C1 segment of cervical spinal cord (tissue), 14 donors: ENCODE measurements around the gene CREB5.
"Not testable (repeated sequence)": the region's sequence is repeated elsewhere in the genome, so short reads cannot be mapped to it uniquely, and the experiment has no call there.

ENCODE experiments used
- DNase-seq, 14 donors: peaks; one replicate each; lab custom pipeline; 2025; lab: John Stamatoyannopoulos, UW

Gene CREB5

GRCh38 chr7:28411876-28412662, at the start of gene CREB5:
Gene CREB5 (plus strand): TSS chr7:28412518. CDS start chr7:28412915, 397 bp downstream.
- DNase-seq = peak in 3 of 14 donors; percentile 9 to 24 (median 13)

DNA sequence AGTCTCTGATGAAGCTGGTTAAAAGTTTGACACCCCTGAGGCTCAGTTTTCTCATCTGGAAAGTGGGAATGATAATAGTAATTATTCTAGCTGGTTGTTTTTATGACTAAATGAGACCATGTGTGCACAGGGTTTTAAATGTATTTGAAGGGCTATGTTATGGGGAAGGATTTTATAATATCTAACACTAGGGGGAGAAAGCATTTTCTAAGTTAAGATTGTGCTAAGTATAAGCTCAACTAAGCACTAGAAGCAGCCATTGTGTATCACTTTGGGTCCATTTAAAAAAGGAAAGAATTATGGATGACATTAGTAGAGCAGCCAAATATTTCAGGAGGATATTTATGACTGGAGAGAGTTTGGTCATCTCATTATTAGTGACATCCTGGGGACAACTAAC, 49.5 kb upstream of the CREB5 start:
- DNase-seq = no peak

- DNase-seq = no peak
These were observed 48.2 kb upstream of the CREB5 start for GRCh38 chr7:28364082-28364481.

DNA sequence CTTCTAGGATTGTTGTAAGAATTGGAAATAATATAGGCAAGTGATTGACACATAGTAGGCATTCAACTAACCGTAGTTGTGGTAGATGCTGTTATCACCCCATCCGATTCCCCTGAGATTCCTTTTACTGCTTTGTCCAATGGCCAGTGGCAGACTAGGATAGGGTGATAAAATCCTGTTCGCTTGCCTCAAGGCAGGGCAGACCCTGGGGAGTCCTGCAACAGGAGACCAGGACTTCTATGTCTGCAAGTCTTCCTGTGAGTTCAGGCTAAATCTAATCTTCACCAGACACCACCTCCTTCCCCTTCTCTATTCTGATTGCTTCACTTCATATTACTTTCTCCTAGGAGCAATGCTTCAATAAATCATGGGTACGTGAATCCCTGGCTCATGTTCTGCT, 42.8 kb upstream of the CREB5 start:
- DNase-seq = no peak

DNA sequence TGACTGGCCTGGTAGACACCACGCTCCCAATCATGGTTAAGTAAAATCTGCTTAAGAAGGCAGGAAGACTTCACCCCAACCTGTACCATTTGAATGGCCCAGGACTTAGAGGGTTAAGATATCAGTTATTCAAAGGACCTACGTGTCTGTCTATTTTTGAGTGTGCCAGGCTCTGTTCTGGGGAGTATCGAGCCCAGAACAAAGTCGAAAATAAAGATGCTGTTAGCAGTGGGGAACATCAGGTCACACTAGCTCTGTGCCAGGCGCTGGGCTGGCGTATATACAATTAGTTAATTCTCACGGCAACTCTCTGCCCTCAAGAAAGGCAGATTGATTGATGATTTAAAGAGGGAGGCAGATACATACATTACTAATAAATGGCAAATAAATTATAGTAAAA, 40.5 kb upstream of the CREB5 start:
- no peak for DNase-seq

- no peak for DNase-seq
These were observed 38.3 kb upstream of the CREB5 start for GRCh38 chr7:28373990-28374389.

DNA sequence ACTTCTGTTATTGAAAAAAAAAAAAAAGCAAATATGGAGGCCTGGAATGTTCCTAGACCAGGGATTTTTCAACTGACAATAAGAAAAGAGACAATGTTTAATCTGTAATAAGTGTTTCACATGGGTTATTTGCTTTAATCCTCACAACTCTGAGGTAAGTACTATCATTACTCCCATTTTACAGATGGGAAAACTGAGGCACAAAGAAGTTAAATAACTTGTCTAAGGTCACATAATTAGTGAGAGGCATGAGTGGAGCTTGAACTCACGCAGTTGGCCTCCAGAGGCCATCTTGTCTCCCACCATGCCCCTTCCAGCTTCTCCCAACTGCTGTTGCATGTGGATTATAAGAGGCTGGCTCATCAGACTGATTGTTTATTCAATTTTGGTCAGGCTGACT, 36.6 kb upstream of the CREB5 start:
- DNase-seq = no peak

DNA sequence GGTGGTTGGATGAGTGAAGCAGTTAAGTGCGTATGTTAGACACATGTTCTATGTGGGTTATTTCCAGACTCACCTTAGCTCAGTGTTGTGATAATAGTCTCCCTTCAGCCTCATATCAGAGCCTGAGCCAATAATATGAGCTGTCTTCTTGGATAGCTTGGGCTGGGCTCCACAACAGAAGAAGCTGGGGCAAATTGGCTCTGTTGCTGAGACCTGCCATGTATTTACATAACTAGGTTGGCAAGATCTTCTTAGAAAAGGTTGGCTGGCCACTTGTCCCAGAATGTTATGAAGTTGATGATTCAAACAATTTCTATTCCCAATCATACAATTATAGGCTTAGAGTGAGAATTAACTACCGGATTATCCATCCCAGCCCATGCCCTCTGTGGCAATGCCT, 35.7 kb upstream of the CREB5 start:
- DNase-seq = no peak

- DNase-seq = no peak
These were observed 33.7 kb upstream of the CREB5 start for GRCh38 chr7:28378574-28379149.

- DNase-seq = no peak
These were observed 30.9 kb upstream of the CREB5 start for GRCh38 chr7:28381466-28381865.

- DNase-seq = no peak
These were observed 30.2 kb upstream of the CREB5 start for GRCh38 chr7:28382144-28382543.

DNA sequence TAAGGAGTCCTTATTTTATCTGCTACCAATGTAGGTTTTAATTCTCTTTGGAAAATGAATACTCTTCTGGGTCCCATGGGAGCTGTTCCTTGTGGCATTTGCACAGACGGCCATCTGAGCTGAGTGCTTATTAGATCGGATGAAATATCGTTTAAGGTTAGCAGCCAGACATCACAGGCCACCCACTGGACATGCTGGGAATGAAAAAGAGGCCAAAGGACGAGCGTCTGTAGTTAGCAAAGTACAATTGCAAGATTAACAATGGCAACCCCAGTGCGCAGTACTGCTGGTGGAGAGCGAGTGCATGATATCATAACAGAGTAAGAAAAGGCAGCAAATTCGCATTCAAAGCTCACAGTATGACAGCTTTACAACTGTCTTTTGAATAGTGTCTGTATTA, 28.3 kb upstream of the CREB5 start:
- no peak for DNase-seq

GRCh38 chr7:28389504-28390395, 22.6 kb upstream of the CREB5 start:
- DNase-seq = peak in 4 of 14 donors; percentile 3 to 37 (median 8)

- no peak for DNase-seq
These were observed 21.9 kb upstream of the CREB5 start for GRCh38 chr7:28390426-28390825.

- no peak for DNase-seq
These were observed 20.0 kb upstream of the CREB5 start for GRCh38 chr7:28392289-28392688.

GRCh38 chr7:28395404-28395803, 16.9 kb upstream of the CREB5 start:
- no peak for DNase-seq

DNA sequence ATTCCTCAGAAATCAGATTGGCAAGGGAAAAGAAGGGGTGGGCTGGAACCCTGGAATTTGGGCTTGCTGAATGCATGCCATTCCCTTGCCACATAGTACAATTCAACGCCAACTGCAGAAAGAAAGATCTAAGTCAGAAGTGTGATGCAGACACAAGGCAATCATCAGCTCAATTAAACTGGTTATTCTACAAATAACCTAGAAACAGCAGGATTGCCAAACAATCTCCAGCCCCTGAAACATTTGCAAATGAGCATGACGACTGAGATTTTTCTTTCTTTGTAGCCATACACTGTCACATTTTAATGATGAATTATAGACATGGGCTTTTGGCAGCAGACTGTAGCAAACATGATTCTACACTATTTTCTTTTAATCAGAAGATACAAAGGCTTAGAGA, 16.5 kb upstream of the CREB5 start:
- DNase-seq = no peak

GRCh38 chr7:28397141-28397540, 15.2 kb upstream of the CREB5 start:
- no peak for DNase-seq

DNA sequence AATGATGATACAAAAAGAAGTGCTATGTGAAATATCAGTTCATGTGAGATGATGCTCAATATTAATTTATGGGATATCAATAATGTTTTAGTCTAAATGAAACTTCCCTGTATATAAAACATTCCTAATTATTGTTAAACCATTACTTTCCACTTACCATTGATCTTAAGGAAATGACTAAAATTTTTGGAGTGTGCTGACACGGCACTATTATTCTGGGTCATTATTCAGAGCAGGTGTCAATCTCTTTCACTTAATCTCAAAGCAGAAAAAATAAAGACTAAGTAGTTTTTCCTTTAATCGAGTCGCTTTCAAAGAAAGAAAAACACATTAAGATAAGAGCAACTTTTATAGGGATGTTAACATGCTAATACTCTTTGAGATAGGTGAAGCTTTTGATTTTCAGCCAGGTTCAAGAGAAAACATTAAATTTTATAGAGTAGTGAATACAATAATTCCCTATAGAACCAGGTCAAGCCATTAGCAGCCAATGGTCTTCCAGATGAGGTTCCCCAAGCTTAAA, 11.4 kb upstream of the CREB5 start:
- no peak for DNase-seq

GRCh38 chr7:28401567-28401966, 10.8 kb upstream of the CREB5 start:
- not testable (repeated sequence) for DNase-seq

DNA sequence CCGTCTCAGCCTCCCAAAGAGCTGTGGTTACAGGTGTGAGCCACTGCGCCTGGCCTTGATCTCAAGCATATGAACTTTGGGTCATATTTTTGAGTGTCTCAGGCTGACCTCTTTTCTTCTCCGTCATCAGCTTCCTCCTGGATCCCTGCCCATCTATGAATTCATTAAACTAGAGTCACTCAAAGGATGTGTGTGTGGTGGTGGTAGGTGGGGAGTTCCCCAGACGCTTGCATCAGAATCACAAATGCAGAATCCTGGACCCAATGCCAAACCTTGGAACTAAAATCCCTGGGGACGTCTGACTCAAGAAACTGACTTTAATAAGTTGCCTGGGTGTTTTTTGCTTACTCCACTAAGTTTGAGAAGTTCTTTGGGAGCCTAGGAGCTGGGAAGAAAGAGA, 6.7 kb upstream of the CREB5 start:
- DNase-seq = no peak

GRCh38 chr7:28406192-28406591, 6.1 kb upstream of the CREB5 start:
- DNase-seq = no peak
